H1 (cell line): Measurements from ENCODE around the gene CAP2. TPM values are rescaled to one million over a fixed set of nuclear protein-coding genes. Genes with fewer than 3 reads are reported as not detected.

Experiments
- CTCF ChIA-PET: fragments of 300-600 bp; sonication (Branson Sonifier 250); formaldehyde crosslinking; loops from one replicate; lab custom pipeline; 2021; ENCODE audit not compliant: partially characterized antibody; lab: Charles Lee
- POLR2A ChIA-PET: fragments of 300-600 bp; sonication (Branson Sonifier 250); formaldehyde crosslinking; loops from one replicate; lab custom pipeline; 2021; ENCODE audit warnings: inconsistent platforms; ENCODE audit not compliant: partially characterized antibody; lab: Charles Lee
- DNase-seq, 2 experiments: peaks; one replicate each; pipeline versions ENCODE4 v3.0.0 to v3.0.0-alpha.2; 2010 to 2022; ENCODE audit warnings: low spot score in 2 of 2, low read depth in 1 of 2, mixed read lengths in 1 of 2
- FAIRE-seq: peaks from 2 replicates; lab custom pipeline; 2011; peaks lifted over from hg19 to GRCh38; lab: Jason Lieb, UNC
- H2AFZ ChIP-seq: 2 replicates; pipeline ENCODE4 v1.8.1; 2012; ENCODE audit warnings: low read length, inconsistent platforms
- H2AK5ac ChIP-seq: 2 replicates; pipeline ENCODE4 v1.6.1; 2013; ENCODE audit warnings: low read depth, low read length
- H2BK120ac ChIP-seq: replicated peaks from 2 replicates; pipeline ENCODE3; 2013; ENCODE audit warnings: low read depth, low read length, inconsistent platforms
- H2BK12ac ChIP-seq: 2 replicates; pipeline ENCODE4 v1.6.1; 2013; ENCODE audit warnings: low read depth, low read length
- H2BK15ac ChIP-seq: 2 replicates; pipeline ENCODE4 v1.6.1; 2013; ENCODE audit warnings: low read length
- H2BK20ac ChIP-seq: 2 replicates; pipeline ENCODE4 v1.6.1; 2013; ENCODE audit warnings: low read length
- H2BK5ac ChIP-seq: 2 replicates; pipeline ENCODE4 v1.6.1; 2013; ENCODE audit warnings: low read depth, low read length
- H3K14ac ChIP-seq: 2 replicates; pipeline ENCODE4 v1.6.1; 2013; ENCODE audit warnings: inconsistent platforms; ENCODE audit not compliant: insufficient read length
- H3K18ac ChIP-seq: 2 replicates; pipeline ENCODE4 v1.6.1; 2013; ENCODE audit warnings: low read length; ENCODE audit errors: extremely low read depth
- H3K23ac ChIP-seq: 2 replicates; pipeline ENCODE4 v1.6.1; 2013; ENCODE audit warnings: inconsistent platforms; ENCODE audit not compliant: insufficient read length
- H3K23me2 ChIP-seq: 2 replicates; pipeline ENCODE4 v1.6.1; 2013; ENCODE audit warnings: low read depth, low read length
- H3K27ac ChIP-seq: 2 replicates; pipeline ENCODE4 v1.6.1; 2011; ENCODE audit warnings: low read depth, low read length, inconsistent platforms
- H3K27me3 ChIP-seq, 4 experiments: replicated peaks in 1 of 4; 1 replicate in 1 of 4; 2 replicates in 3 of 4; pipeline versions ENCODE4 v1.6.1 to v1.8.1; 2011 to 2013; ENCODE audit warnings: low read length in 3 of 4, mild to moderate bottlenecking in 3 of 4, inconsistent platforms in 2 of 4, mixed read lengths in 2 of 4, moderate library complexity in 1 of 4; ENCODE audit not compliant: control insufficient read depth in 3 of 4, insufficient read depth in 3 of 4; ENCODE audit errors: extremely low read depth in 1 of 4
- H3K36me3 ChIP-seq, 4 experiments: 2 replicates each; pipeline versions ENCODE4 v1.6.1 to v1.8.1; 2011 to 2013; ENCODE audit warnings: mild to moderate bottlenecking in 4 of 4, low read length in 3 of 4, moderate library complexity in 2 of 4, control low read depth in 1 of 4, inconsistent platforms in 1 of 4; ENCODE audit not compliant: insufficient read depth in 4 of 4, control insufficient read depth in 2 of 4
- H3K4ac ChIP-seq: replicated peaks from 2 replicates; pipeline ENCODE3; 2013; ENCODE audit warnings: low read length, low read depth, mixed read lengths, inconsistent platforms; ENCODE audit not compliant: insufficient read length
- H3K4me1 ChIP-seq, 4 experiments: replicated peaks in 1 of 4; 1 replicate in 1 of 4; 2 replicates in 3 of 4; pipeline versions ENCODE4 v1.6.1 to v1.8.1; 2011 to 2013; ENCODE audit warnings: low read length in 3 of 4, inconsistent platforms in 2 of 4, mixed read lengths in 1 of 4; ENCODE audit not compliant: insufficient read depth in 4 of 4, control insufficient read depth in 3 of 4
- H3K4me2 ChIP-seq, 2 experiments: 2 replicates each; pipeline versions ENCODE4 v1.6.1 to v1.8.1; 2011 to 2013; ENCODE audit warnings: low read depth in 2 of 2, low read length in 2 of 2, control low read depth in 1 of 2, inconsistent platforms in 1 of 2, mild to moderate bottlenecking in 1 of 2; ENCODE audit not compliant: insufficient read depth in 1 of 2
- H3K4me3 ChIP-seq, 4 experiments: fragments of 200-600, 300-600 bp in 1 of 4; sonication (generic), shearing (Covaris generic), sonication (Bioruptor Twin) in 1 of 4; 2 replicates each; pipeline versions ENCODE4 v1.5.1 to v1.8.1; 2011 to 2016; ENCODE audit warnings: low read length in 4 of 4, low read depth in 3 of 4, control low read depth in 2 of 4, inconsistent platforms in 2 of 4, mild to moderate bottlenecking in 2 of 4, mixed read lengths in 1 of 4, moderate library complexity in 1 of 4; ENCODE audit not compliant: insufficient read depth in 2 of 4; ENCODE audit errors: extremely low read depth in 1 of 4
- H3K56ac ChIP-seq: replicated peaks from 2 replicates; pipeline ENCODE3; 2013; ENCODE audit warnings: low read depth, mild to moderate bottlenecking, mixed read lengths, low read length, inconsistent platforms; ENCODE audit not compliant: insufficient read length
- H3K79me1 ChIP-seq: 2 replicates; pipeline ENCODE4 v1.6.1; 2013; ENCODE audit warnings: low read depth, low read length, control low read depth
- H3K79me2 ChIP-seq, 2 experiments: 2 replicates each; pipeline versions ENCODE4 v1.6.1 to v1.8.1; 2012 to 2013; ENCODE audit warnings: low read length in 2 of 2, mild to moderate bottlenecking in 2 of 2, inconsistent platforms in 1 of 2; ENCODE audit not compliant: insufficient read depth in 2 of 2, control insufficient read depth in 1 of 2
- H3K9ac ChIP-seq, 4 experiments: replicated peaks in 1 of 4; 1 replicate in 1 of 4; 2 replicates in 3 of 4; pipeline versions ENCODE4 v1.6.1 to v1.8.1; 2011 to 2013; ENCODE audit warnings: low read depth in 3 of 4, low read length in 3 of 4, control low read depth in 2 of 4, mild to moderate bottlenecking in 2 of 4, moderate library complexity in 2 of 4, inconsistent platforms in 1 of 4; ENCODE audit errors: extremely low read depth in 1 of 4
- H3K9me3 ChIP-seq, 2 experiments: 2 replicates each; pipeline versions ENCODE4 v1.6.1 to v1.8.1; 2012 to 2013; ENCODE audit warnings: mild to moderate bottlenecking in 2 of 2, moderate library complexity in 2 of 2, control low read depth in 1 of 2, inconsistent platforms in 1 of 2, low read depth in 1 of 2, low read length in 1 of 2, mixed read lengths in 1 of 2; ENCODE audit not compliant: insufficient read depth in 2 of 2
- H4K20me1 ChIP-seq, 2 experiments: replicated peaks in 1 of 2; 2 replicates each; pipeline versions ENCODE3 to v1.8.1; 2011 to 2013; ENCODE audit warnings: inconsistent platforms in 2 of 2, low read length in 2 of 2, mild to moderate bottlenecking in 1 of 2; ENCODE audit not compliant: insufficient read depth in 2 of 2, control insufficient read depth in 1 of 2
- H4K5ac ChIP-seq: 2 replicates; pipeline ENCODE4 v1.6.1; 2013; ENCODE audit warnings: low read length, low read depth, mixed read lengths, inconsistent platforms; ENCODE audit not compliant: insufficient read length
- H4K8ac ChIP-seq: 2 replicates; pipeline ENCODE4 v1.8.0; 2013; ENCODE audit warnings: mild to moderate bottlenecking, moderate library complexity, low read length, inconsistent platforms; ENCODE audit not compliant: insufficient read depth; ENCODE audit errors: extremely low read depth
- H4K91ac ChIP-seq: replicated peaks from 2 replicates; pipeline ENCODE3; 2013; ENCODE audit warnings: low read length, mixed read lengths, inconsistent platforms; ENCODE audit not compliant: insufficient read length
- ASH2L ChIP-seq: fragments of 200-600, 300-600 bp; sonication (generic); IDR thresholded peaks from one replicate; pipeline ENCODE4 v1.7.1; 2017; ENCODE audit warnings: low read length
- BACH1 ChIP-seq: IDR thresholded peaks from 2 replicates; pipeline ENCODE4 v1.6.1; 2012; ENCODE audit warnings: low read length, improper control_type of control experiment
- BCL11A ChIP-seq, 2 experiments: IDR thresholded peaks; one replicate each; pipeline ENCODE4 v1.6.1; 2011; ENCODE audit warnings: low read depth in 2 of 2, low read length in 2 of 2, mild to moderate bottlenecking in 2 of 2
- CTCF ChIP-seq, 3 experiments: IDR thresholded peaks; 1 replicate in 2 of 3; 2 replicates in 1 of 3; pipeline versions ENCODE4 v1.5.1 to v1.6.1; 2011; ENCODE audit warnings: low read length in 3 of 3, mild to moderate bottlenecking in 3 of 3, inconsistent platforms in 2 of 3, low read depth in 1 of 3, moderate library complexity in 1 of 3; ENCODE audit not compliant: insufficient read depth in 1 of 3; ENCODE audit errors: control extremely low read depth in 1 of 3
- POLR2A ChIP-seq, 2 experiments: IDR thresholded peaks; 1 replicate in 1 of 2; 2 replicates in 1 of 2; pipeline ENCODE4 v1.6.1; 2011; ENCODE audit warnings: low read depth in 2 of 2, low read length in 2 of 2, mild to moderate bottlenecking in 2 of 2; ENCODE audit errors: control extremely low read depth in 1 of 2
- RAD21 ChIP-seq, 2 experiments: IDR thresholded peaks in 1 of 2; conservative IDR thresholded peaks in 1 of 2; 2 replicates each; pipeline ENCODE4 v1.6.1; 2011; ENCODE audit warnings: low read depth in 2 of 2, low read length in 2 of 2, improper control_type of control experiment in 1 of 2, inconsistent platforms in 1 of 2, mild to moderate bottlenecking in 1 of 2, moderate library complexity in 1 of 2
- RBBP5 ChIP-seq: IDR thresholded peaks from 2 replicates; pipeline ENCODE4 v1.7.1; 2012; ENCODE audit warnings: low read depth, mild to moderate bottlenecking, inconsistent platforms, low read length, moderate library complexity, borderline replicate concordance
- RXRA ChIP-seq: IDR thresholded peaks from 2 replicates; pipeline ENCODE4 v1.6.1; 2011; ENCODE audit warnings: low read depth, mild to moderate bottlenecking, low read length, moderate library complexity; ENCODE audit not compliant: insufficient read depth
- SAP30 ChIP-seq: fragments of 300-600 bp; sonication (generic); IDR thresholded peaks from 2 replicates; pipeline ENCODE4 v1.7.1; 2012; ENCODE audit warnings: low read length, moderate library complexity, mild to moderate bottlenecking, inconsistent platforms; ENCODE audit not compliant: insufficient read depth, insufficient replicate concordance
- SP4 ChIP-seq: IDR thresholded peaks from 2 replicates; pipeline ENCODE4 v1.6.1; 2012; ENCODE audit warnings: low read length, inconsistent platforms
- TCF12 ChIP-seq: IDR thresholded peaks from 2 replicates; pipeline ENCODE4 v1.6.1; 2011; ENCODE audit warnings: low read depth, mild to moderate bottlenecking, low read length
- ZNF274 ChIP-seq: IDR thresholded peaks from 2 replicates; pipeline ENCODE4 v1.7.0; 2012; ENCODE audit warnings: low read length, borderline replicate concordance; ENCODE audit errors: extremely low read depth
- WGBS, 2 experiments: shearing (Covaris generic) in 1 of 2; methylation state at CpG; one replicate each; pipeline versions ENCODE4 v1.1.6 to v1.1.7; 2013 to 2015; ENCODE audit warnings: low lambda C conversion rate in 2 of 2, mixed read lengths in 2 of 2, inconsistent platforms in 1 of 2, low coverage in 1 of 2, missing lambda C conversion rate in 1 of 2; ENCODE audit not compliant: insufficient replicate concordance in 2 of 2, insufficient coverage in 1 of 2, insufficient read length in 1 of 2; ENCODE audit errors: extremely low coverage in 1 of 2, missing lambda C conversion rate in 1 of 2; 5-methylcytosine and 5-hydroxymethylcytosine counted together
- polyA plus RNA-seq, 7 experiments: library from polyadenylated mRNA; depleted of rRNA in 3 of 7; stranded (reverse) in 5 of 7; unstranded in 2 of 7; fragments of >200 nt in 5 of 7; fragments of 200-250 nt in 2 of 7; gene quantifications; 1 replicate in 5 of 7; 2 replicates in 1 of 7; 4 replicates in 1 of 7; pipeline versions ENCODE4 v1.2.1 to v1.2.3, GENCODE V29; 2011 to 2013; ENCODE audit warnings: missing spikeins in 2 of 7, mixed read lengths in 2 of 7
- total RNA-seq: library from RNA; stranded (reverse); fragmentation: NEBNext Ultra II Directional; extraction: Animal tissue kit (Norgen Biotek cat#: 25700); gene quantifications from 2 replicates; pipeline ENCODE4 v1.2.1, GENCODE V29; 2021

The CAP2 gene
- total and polyA plus RNA-seq, 2 of the 8 experiments (the other 6 are each of a cell fraction or from before 2014, with no cell fraction given): 7.2 to 10.0 TPM

- CTCF ChIA-PET: interaction anchor here (5.7 kb wide), 1 partner anchor 12 kb away, joined by 48 read pairs; no protein-coding TSS in a partner anchor
- TF ChIP-seq TCF12: no peak
- no peak for TF ChIP-seq RXRA
- no peak for TF ChIP-seq CTCF (IDR thresholded peaks at IDR 0.05; ENCODE audit: control extremely low read depth in 1 of 3, insufficient read depth in 1 of 3, low read depth in 1 of 3, low read length in 3 of 3)
- no peak for TF ChIP-seq POLR2A (IDR thresholded peaks at IDR 0.05; ENCODE audit: control extremely low read depth in 1 of 2, low read depth in 2 of 2, low read length in 2 of 2)
- TF ChIP-seq ASH2L: no peak
- no peak for TF ChIP-seq SP4
- no peak for TF ChIP-seq SAP30
- TF ChIP-seq BACH1: no peak
- TF ChIP-seq RBBP5: no peak
- no peak for TF ChIP-seq ZNF274
- no peak for TF ChIP-seq RAD21 (IDR thresholded peaks at IDR 0.05 in 1 of 2, conservative IDR thresholded peaks at IDR 0.05 in 1 of 2; ENCODE audit: low read depth in 2 of 2, low read length in 2 of 2)
- TF ChIP-seq BCL11A (IDR thresholded peaks at IDR 0.05; ENCODE audit: low read depth in 2 of 2, low read length in 2 of 2): no peak
Measured at GRCh38 chr6:17492350-17492749, 99.0 kb downstream of the CAP2 start.

More at GRCh38 chr6:17492350-17492749, 99.0 kb downstream of the CAP2 start:
- Histone ChIP-seq H3K23me2 (no peaks in the 10 kb centered on the region), H3K4me3 (no peak overlapping the region), H4K91ac (no peak overlapping the region), H3K4me2 (no peak overlapping the region), H2BK15ac (no peak overlapping the region), H2AFZ (no peak overlapping the region), H3K4ac (no peak overlapping the region), H4K8ac (no peak overlapping the region), H3K9me3 (no peaks in the 10 kb centered on the region), H3K27me3 (no peaks in the 10 kb centered on the region), H4K5ac (no peak overlapping the region), H3K79me1 (no peaks in the 10 kb centered on the region), H3K36me3 (no peaks in the 10 kb centered on the region), H3K79me2 (no peaks in the 10 kb centered on the region), H2BK120ac (no peak overlapping the region), H4K20me1 (no peaks in the 10 kb centered on the region), H3K18ac (no peak overlapping the region), H3K56ac (no peak overlapping the region), H3K27ac (no peak overlapping the region), H3K23ac (no peak overlapping the region), H3K9ac (no peak overlapping the region), H2BK12ac (no peak overlapping the region), H2AK5ac (no peak overlapping the region), H2BK5ac (no peak overlapping the region), H3K4me1 (no peaks in the 10 kb centered on the region), H2BK20ac (no peak overlapping the region), H3K14ac (no peak overlapping the region)
- FAIRE-seq (no peak), DNase-seq (peak in 1 of 2 experiments; percentile 38)
- POLR2A ChIA-PET: no interaction called here
- WGBS, 2 experiments: 82% methylated on average over 6 of the region's 6 CpGs; no CpG with 5 or more reads in 1 of the 2 experiments
